Measurements from ENCODE around the gene IL36RN.

DNA sequence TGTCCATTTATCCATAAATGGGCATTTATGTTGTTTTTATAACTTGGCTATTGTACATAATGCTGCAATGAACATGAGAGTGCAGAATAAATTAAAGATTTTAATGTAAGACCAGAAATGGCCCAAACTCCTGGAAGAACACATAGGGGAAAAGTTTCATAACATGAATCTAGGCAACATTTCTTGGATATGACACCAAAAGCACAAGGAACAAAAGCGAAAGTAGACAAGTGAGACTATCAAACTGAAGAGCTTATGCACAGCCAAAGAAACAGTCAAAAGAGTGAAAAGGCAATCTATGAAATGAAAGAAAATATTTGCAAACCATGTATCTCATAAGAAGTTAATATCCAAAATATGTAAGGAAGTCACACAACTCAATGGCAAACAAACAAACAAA lies 47.9 kb upstream of the IL36RN start:
- TF ChIP-seq, protein P1, sequence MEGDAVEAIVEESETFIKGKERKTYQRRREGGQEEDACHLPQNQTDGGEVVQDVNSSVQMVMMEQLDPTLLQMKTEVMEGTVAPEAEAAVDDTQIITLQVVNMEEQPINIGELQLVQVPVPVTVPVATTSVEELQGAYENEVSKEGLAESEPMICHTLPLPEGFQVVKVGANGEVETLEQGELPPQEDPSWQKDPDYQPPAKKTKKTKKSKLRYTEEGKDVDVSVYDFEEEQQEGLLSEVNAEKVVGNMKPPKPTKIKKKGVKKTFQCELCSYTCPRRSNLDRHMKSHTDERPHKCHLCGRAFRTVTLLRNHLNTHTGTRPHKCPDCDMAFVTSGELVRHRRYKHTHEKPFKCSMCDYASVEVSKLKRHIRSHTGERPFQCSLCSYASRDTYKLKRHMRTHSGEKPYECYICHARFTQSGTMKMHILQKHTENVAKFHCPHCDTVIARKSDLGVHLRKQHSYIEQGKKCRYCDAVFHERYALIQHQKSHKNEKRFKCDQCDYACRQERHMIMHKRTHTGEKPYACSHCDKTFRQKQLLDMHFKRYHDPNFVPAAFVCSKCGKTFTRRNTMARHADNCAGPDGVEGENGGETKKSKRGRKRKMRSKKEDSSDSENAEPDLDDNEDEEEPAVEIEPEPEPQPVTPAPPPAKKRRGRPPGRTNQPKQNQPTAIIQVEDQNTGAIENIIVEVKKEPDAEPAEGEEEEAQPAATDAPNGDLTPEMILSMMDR (IDR thresholded peaks at IDR 0.05; ENCODE audit: low read length): no peak
- TF ChIP-seq EZH2phosphoT487 (IDR thresholded peaks at IDR 0.05; ENCODE audit: low read length): no peak

Measured in MM.1S (cell line).